Ovary (tissue), 3 donors: ENCODE data around the gene KANSL1L.

Experiments
- CTCF ChIP-seq, 3 donors: fragments of 450-650 bp in 2 of 3; fragments of 200-600 bp in 1 of 3; IDR thresholded peaks; one replicate each; pipeline versions ENCODE4 v1.5.1 to v1.8.0; 2016 to 2022; ENCODE audit warnings: antibody characterized with exemption in 3 of 3, mild to moderate bottlenecking in 1 of 3
- POLR2A ChIP-seq: fragments of 450-650 bp; IDR thresholded peaks from one replicate; pipeline ENCODE4 v1.6.1; 2017; ENCODE audit warnings: antibody characterized with exemption, mild to moderate bottlenecking, moderate library complexity
- donor health status: DM: no; HTN: no; CAD: no.

DNA sequence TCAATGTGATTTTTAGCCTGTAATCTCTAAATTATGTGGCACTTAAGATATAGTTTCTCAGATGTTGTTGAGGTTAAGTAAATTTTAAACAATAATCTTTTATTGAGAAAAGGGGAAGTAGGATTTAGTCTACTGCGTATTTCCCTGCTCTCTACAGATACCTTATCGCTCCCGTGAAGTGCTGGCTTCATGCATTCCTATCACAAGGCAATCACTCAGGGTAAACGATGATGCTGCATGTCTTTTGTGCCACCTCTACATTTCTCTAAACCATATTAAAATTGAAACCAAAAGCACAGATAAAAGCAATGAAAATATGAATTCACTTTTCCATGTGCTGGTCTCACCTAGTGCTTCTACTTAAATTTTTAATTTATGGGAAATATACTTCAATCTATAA, 183.2 kb downstream of the KANSL1L start:
- TF ChIP-seq CTCF (IDR thresholded peaks at IDR 0.05) = no peak
- no peak for TF ChIP-seq POLR2A
